Mesenchymal stem cell (in vitro differentiated cells and primary cell): ENCODE data around the gene CLIC5.
A peak's percentile ranks its signal among the peaks of the same experiment; 100 is the strongest.

Experiments used
- DNase-seq: peaks from one replicate; pipeline ENCODE4 v3.0.0-alpha.2; 2013
- H2AFZ ChIP-seq: one replicate; pipeline ENCODE4 v1.6.1; 2013; ENCODE audit warnings: low read depth, mild to moderate bottlenecking, control low read depth, inconsistent platforms, low read length, moderate library complexity
- H2AK5ac ChIP-seq: 2 replicates; pipeline ENCODE4 v1.6.1; 2013; ENCODE audit warnings: low read length, moderate library complexity, mild to moderate bottlenecking, inconsistent platforms; ENCODE audit not compliant: severe bottlenecking
- H2BK120ac ChIP-seq: one replicate; pipeline ENCODE4 v1.6.1; 2013; ENCODE audit warnings: low read depth, mild to moderate bottlenecking, inconsistent platforms, low read length, moderate library complexity
- H2BK12ac ChIP-seq, 2 experiments: one replicate each; pipeline ENCODE4 v1.6.1; 2013; ENCODE audit warnings: inconsistent platforms in 2 of 2, low read length in 2 of 2, mild to moderate bottlenecking in 2 of 2, moderate library complexity in 2 of 2, control low read depth in 1 of 2
- H2BK15ac ChIP-seq: one replicate; pipeline ENCODE4 v1.6.1; 2013; ENCODE audit warnings: mild to moderate bottlenecking, low read depth, inconsistent platforms; ENCODE audit not compliant: poor library complexity, severe bottlenecking
- H2BK5ac ChIP-seq: 2 replicates; pipeline ENCODE4 v1.6.1; 2013; ENCODE audit warnings: low read depth, mild to moderate bottlenecking, low read length, control low read depth, inconsistent platforms; ENCODE audit not compliant: poor library complexity, severe bottlenecking
- H3K14ac ChIP-seq, 2 experiments: one replicate each; pipeline ENCODE4 v1.6.1; 2013; ENCODE audit warnings: inconsistent platforms in 2 of 2, low read length in 2 of 2, control low read depth in 1 of 2, mild to moderate bottlenecking in 1 of 2, moderate library complexity in 1 of 2
- H3K18ac ChIP-seq, 2 experiments: one replicate each; pipeline ENCODE4 v1.6.1; 2013; ENCODE audit warnings: inconsistent platforms in 2 of 2, low read length in 2 of 2, control low read depth in 1 of 2, low read depth in 1 of 2, mild to moderate bottlenecking in 1 of 2
- H3K23ac ChIP-seq, 2 experiments: one replicate each; pipeline ENCODE4 v1.6.1; 2013; ENCODE audit warnings: inconsistent platforms in 2 of 2, low read length in 2 of 2, mild to moderate bottlenecking in 2 of 2, moderate library complexity in 2 of 2, control low read depth in 1 of 2
- H3K27ac ChIP-seq: 2 replicates; pipeline ENCODE4 v1.5.1; 2013; ENCODE audit warnings: mild to moderate bottlenecking, moderate library complexity, low read length, control low read depth, inconsistent platforms; ENCODE audit not compliant: poor library complexity, severe bottlenecking
- H3K27me3 ChIP-seq, 2 experiments: 2 replicates each; pipeline versions ENCODE4 v1.6.1 to v1.7.0; 2013; ENCODE audit warnings: low read length in 2 of 2, mild to moderate bottlenecking in 2 of 2, moderate library complexity in 2 of 2, control low read depth in 1 of 2, inconsistent platforms in 1 of 2; ENCODE audit not compliant: control insufficient read depth in 1 of 2, insufficient read depth in 1 of 2
- H3K36me3 ChIP-seq, 2 experiments: 2 replicates each; pipeline versions ENCODE4 v1.6.1 to v1.7.0; 2013; ENCODE audit warnings: low read length in 2 of 2, control low read depth in 1 of 2, inconsistent platforms in 1 of 2, low read depth in 1 of 2, mild to moderate bottlenecking in 1 of 2; ENCODE audit not compliant: insufficient read depth in 2 of 2, control insufficient read depth in 1 of 2
- H3K4ac ChIP-seq, 2 experiments: one replicate each; pipeline ENCODE4 v1.6.1; 2013; ENCODE audit warnings: inconsistent platforms in 2 of 2, low read length in 2 of 2, mild to moderate bottlenecking in 2 of 2, moderate library complexity in 2 of 2, control low read depth in 1 of 2, low read depth in 1 of 2
- H3K4me1 ChIP-seq: 2 replicates; pipeline ENCODE4 v1.6.1; 2013; ENCODE audit warnings: low read depth, low read length, control low read depth; ENCODE audit not compliant: control insufficient read depth, insufficient read depth
- H3K4me2 ChIP-seq: 2 replicates; pipeline ENCODE4 v1.6.1; 2013; ENCODE audit warnings: low read length, mild to moderate bottlenecking, inconsistent platforms; ENCODE audit not compliant: poor library complexity, severe bottlenecking
- H3K4me3 ChIP-seq, 2 experiments: 2 replicates each; pipeline versions ENCODE4 v1.5.1 to v1.7.0; 2013; ENCODE audit warnings: low read length in 2 of 2, mild to moderate bottlenecking in 2 of 2, control low read depth in 1 of 2, low read depth in 1 of 2; ENCODE audit not compliant: insufficient read depth in 1 of 2
- H3K79me1 ChIP-seq: replicated peaks from 2 replicates; pipeline ENCODE4 v1.6.1; 2013; ENCODE audit warnings: mild to moderate bottlenecking, control low read depth, low read length, inconsistent platforms; ENCODE audit not compliant: poor library complexity, severe bottlenecking
- H3K9ac ChIP-seq: 2 replicates; pipeline ENCODE4 v1.7.0; 2013; ENCODE audit warnings: mild to moderate bottlenecking, low read length, moderate library complexity
- H3K9me3 ChIP-seq: 2 replicates; pipeline ENCODE4 v1.7.0; 2013; ENCODE audit warnings: mild to moderate bottlenecking, low read length; ENCODE audit not compliant: control insufficient read depth
- H4K8ac ChIP-seq: one replicate; pipeline ENCODE4 v1.6.1; 2013; ENCODE audit warnings: inconsistent platforms, mild to moderate bottlenecking, low read length, moderate library complexity
- H4K91ac ChIP-seq: one replicate; pipeline ENCODE4 v1.6.1; 2013; ENCODE audit warnings: mild to moderate bottlenecking, low read length, inconsistent platforms
- WGBS: methylation state at CpG from one replicate; pipeline ENCODE4 v1.1.7; 2013; ENCODE audit warnings: mixed read lengths; 5-methylcytosine and 5-hydroxymethylcytosine counted together

CLIC5 gene

GRCh38 chr6:45881705-45882467 lies 133.8 kb downstream of the CLIC5 start:
- Histone ChIP-seq H2BK5ac (no peak overlapping the region), H3K36me3 (no peaks in the 10 kb centered on the region), H4K8ac (no peak overlapping the region), H3K4me1 (peaks cover 4% of the 10 kb centered on the region), H2BK120ac (no peak overlapping the region), H3K79me1 (no peaks in the 10 kb centered on the region), H2BK15ac (no peak overlapping the region), H3K27ac (no peak overlapping the region), H3K27me3 (peaks cover 0 to 7% of the 10 kb centered on the region in 2 experiments), H2AFZ (no peak overlapping the region), H3K4me2 (no peak overlapping the region), H4K91ac (no peak overlapping the region), H2BK12ac (no peak overlapping the region), H3K18ac (no peak overlapping the region), H3K4me3 (no peak overlapping the region), H3K14ac (no peak overlapping the region), H3K23ac (no peak overlapping the region), H3K9ac (no peak overlapping the region), H3K4ac (no peak overlapping the region), H3K9me3 (no peaks in the 10 kb centered on the region), H2AK5ac (no peak overlapping the region)
- peak; percentile 4 for DNase-seq
- WGBS = 91% methylated on average over 1 of the region's 3 CpGs

- Histone ChIP-seq H3K27me3 (peaks cover 0 to 3% of the 10 kb centered on the region in 2 experiments), H3K18ac (no peak overlapping the region), H3K23ac (no peak overlapping the region), H3K27ac (no peak overlapping the region), H3K9ac (no peak overlapping the region), H3K4ac (no peak overlapping the region), H2BK5ac (no peak overlapping the region), H4K8ac (no peak overlapping the region), H3K4me1 (peaks cover 4% of the 10 kb centered on the region), H2BK120ac (no peak overlapping the region), H2AK5ac (no peak overlapping the region), H2BK12ac (no peak overlapping the region), H3K4me2 (no peak overlapping the region), H2BK15ac (no peak overlapping the region), H3K4me3 (no peak overlapping the region), H2AFZ (no peak overlapping the region), H3K36me3 (no peaks in the 10 kb centered on the region), H3K9me3 (no peaks in the 10 kb centered on the region), H3K14ac (no peak overlapping the region), H4K91ac (no peak overlapping the region), H3K79me1 (no peaks in the 10 kb centered on the region)
- WGBS = 86% methylated on average over 5 of the region's 6 CpGs
- DNase-seq = no peak
Measured at GRCh38 chr6:45880676-45881075, 135.0 kb downstream of the CLIC5 start.

- Histone ChIP-seq H3K9ac (no peak overlapping the region), H2AFZ (no peak overlapping the region), H2BK120ac (no peak overlapping the region), H3K23ac (no peak overlapping the region), H3K36me3 (no peaks in the 10 kb centered on the region), H4K8ac (no peak overlapping the region), H3K4me2 (no peak overlapping the region), H4K91ac (no peak overlapping the region), H3K18ac (no peak overlapping the region), H3K4ac (no peak overlapping the region), H3K27ac (no peak overlapping the region), H2BK15ac (no peak overlapping the region), H3K9me3 (no peaks in the 10 kb centered on the region), H3K27me3 (peaks cover 0 to 2% of the 10 kb centered on the region in 2 experiments), H3K4me1 (peaks cover 4% of the 10 kb centered on the region), H3K14ac (no peak overlapping the region), H2AK5ac (no peak overlapping the region), H2BK12ac (no peak overlapping the region), H3K79me1 (no peaks in the 10 kb centered on the region), H2BK5ac (no peak overlapping the region), H3K4me3 (no peak overlapping the region)
- WGBS = 35% methylated on average over 5 of the region's 5 CpGs
- DNase-seq = peak; percentile 24
Measured at GRCh38 chr6:45880159-45880558, 135.5 kb downstream of the CLIC5 start.

- H3K27ac ChIP-seq = no peak overlapping the region
- 83% methylated on average over 5 of the region's 5 CpGs for WGBS
- H3K14ac ChIP-seq = no peak overlapping the region
Measured at GRCh38 chr6:45877970-45878590, 137.6 kb downstream of the CLIC5 start.

More at GRCh38 chr6:45877970-45878590, 137.6 kb downstream of the CLIC5 start:
- H3K4me1 ChIP-seq = peaks cover 4% of the 10 kb centered on the region
- H3K9me3 ChIP-seq = no peaks in the 10 kb centered on the region
- H2AK5ac ChIP-seq = no peak overlapping the region
- no peak overlapping the region for H2AFZ ChIP-seq
- H3K4me3 ChIP-seq = no peak overlapping the region
- H3K4me2 ChIP-seq = no peak overlapping the region
- H3K27me3 ChIP-seq = peaks cover 3 to 20% of the 10 kb centered on the region in 2 experiments
- no peak overlapping the region for H2BK12ac ChIP-seq
- H3K9ac ChIP-seq = no peak overlapping the region
- no peaks in the 10 kb centered on the region for H3K79me1 ChIP-seq
- no peak overlapping the region for H2BK5ac ChIP-seq
- H3K18ac ChIP-seq = no peak overlapping the region
- H2BK15ac ChIP-seq = no peak overlapping the region
- no peak overlapping the region for H3K23ac ChIP-seq
- DNase-seq = no peak
- H3K4ac ChIP-seq = no peak overlapping the region
- no peak overlapping the region for H4K8ac ChIP-seq
- no peak overlapping the region for H2BK120ac ChIP-seq
- H3K36me3 ChIP-seq = no peaks in the 10 kb centered on the region
- no peak overlapping the region for H4K91ac ChIP-seq
